GM12878 (cell line): ENCODE measurements around the gene SYNRG. TPM values are rescaled to one million over a fixed set of nuclear protein-coding genes. Genes with fewer than 3 reads are reported as not detected.

Source experiments
- ATAC-seq: fragments of 200-7000 bp; cut with Tn5 transposase; 3 replicates; pipeline ENCODE4 v1.9.1; 2020; ENCODE audit warnings: mild to moderate bottlenecking, moderate library complexity
- BruUV-seq: library from RNA; stranded (reverse); fragments of 400-500 nt; replicated peaks from 2 replicates; lab custom pipeline; 2021; lab: Mats Ljungman, UMichigan
- CTCF ChIA-PET: fragments of 300-600 bp; sonication (Branson Sonifier 250); formaldehyde crosslinking; extraction: SDS; loops from one replicate; lab custom pipeline; 2021; ENCODE audit warnings: inconsistent platforms; lab: Yijun Ruan, JAX
- POLR2A ChIA-PET: fragments of 350-600 bp; formaldehyde crosslinking; extraction: SDS; loops from one replicate; lab custom pipeline; 2021; ENCODE audit warnings: inconsistent platforms; lab: Charles Lee
- RAD21 ChIA-PET: fragments of 300-600 bp; sonication (Branson Sonifier 250); formaldehyde crosslinking; loops from one replicate; lab custom pipeline; 2023; ENCODE audit warnings: antibody characterized with exemption; ENCODE audit not compliant: unreplicated experiment; lab: Charles Lee
- SMC1A ChIA-PET: fragments of 300-600 bp; sonication (Branson Sonifier 250); formaldehyde crosslinking; loops from one replicate; lab custom pipeline; 2023; ENCODE audit not compliant: unreplicated experiment, uncharacterized antibody; lab: Charles Lee
- DNase-seq: peaks from one replicate; pipeline ENCODE4 v3.0.0-alpha.2; 2011; ENCODE audit warnings: low read depth, low spot score
- FAIRE-seq: peaks from 3 replicates; lab custom pipeline; 2011; peaks lifted over from hg19 to GRCh38; lab: Jason Lieb, UNC
- H2AFZ ChIP-seq: 2 replicates; pipeline ENCODE4 v1.6.0; 2011; ENCODE audit warnings: low read depth, low read length, control low read depth; ENCODE audit not compliant: control insufficient read depth
- H3K27ac ChIP-seq: 2 replicates; pipeline ENCODE4 v1.5.1; 2011; ENCODE audit warnings: control low read depth; ENCODE audit not compliant: control insufficient read depth, insufficient read depth
- H3K27me3 ChIP-seq, 2 experiments: replicated peaks in 1 of 2; 2 replicates each; pipeline versions ENCODE4 v1.6.0 to v1.6.1; 2011; ENCODE audit warnings: low read length in 1 of 2; ENCODE audit not compliant: control insufficient read depth in 2 of 2, insufficient read depth in 2 of 2
- H3K36me3 ChIP-seq, 2 experiments: 2 replicates each; pipeline ENCODE4 v1.5.1; 2011; ENCODE audit warnings: low read length in 1 of 2; ENCODE audit not compliant: control insufficient read depth in 2 of 2, insufficient read depth in 2 of 2
- H3K4me1 ChIP-seq: 2 replicates; pipeline ENCODE4 v1.6.1; 2011; ENCODE audit warnings: mild to moderate bottlenecking, low read length, moderate library complexity, mixed read lengths; ENCODE audit not compliant: control insufficient read depth, insufficient read depth
- H3K4me2 ChIP-seq: 2 replicates; pipeline ENCODE4 v1.6.0; 2011; ENCODE audit warnings: control low read depth; ENCODE audit not compliant: control insufficient read depth, insufficient read depth
- H3K4me3 ChIP-seq: fragments of 200-600 bp; sonication (generic); 2 replicates; pipeline ENCODE4 v1.5.1; 2016
- H3K79me2 ChIP-seq: 2 replicates; pipeline ENCODE4 v1.6.0; 2011; ENCODE audit warnings: low read length; ENCODE audit not compliant: control insufficient read depth, insufficient read depth
- H3K9ac ChIP-seq: 2 replicates; pipeline ENCODE4 v1.8.0; 2011; ENCODE audit warnings: low read length, control low read depth, mixed read lengths; ENCODE audit not compliant: control insufficient read depth, insufficient read depth
- H3K9me3 ChIP-seq: replicated peaks from 3 replicates; pipeline ENCODE4 v1.5.1; 2011; ENCODE audit warnings: mild to moderate bottlenecking, low read length; ENCODE audit not compliant: control insufficient read depth, insufficient read depth
- H4K20me1 ChIP-seq: 2 replicates; pipeline ENCODE4 v1.6.0; 2011; ENCODE audit not compliant: control insufficient read depth, insufficient read depth
- BRCA1 ChIP-seq: IDR thresholded peaks from 2 replicates; pipeline ENCODE4 v1.6.1; 2011; ENCODE audit warnings: low read depth, low read length, improper control_type of control experiment
- CBFB ChIP-seq: IDR thresholded peaks from 2 replicates; pipeline ENCODE4 v1.6.1; 2016; ENCODE audit warnings: antibody characterized with exemption, low read depth
- CEBPB ChIP-seq, 2 experiments: fragments of 150-350 bp in 1 of 2; IDR thresholded peaks; 2 replicates each; pipeline ENCODE4 v1.6.1; 2012 to 2014; ENCODE audit warnings: low read depth in 2 of 2, low read length in 2 of 2, borderline replicate concordance in 1 of 2, inconsistent platforms in 1 of 2
- DPF2 ChIP-seq: fragments of 450-650 bp; IDR thresholded peaks from 2 replicates; pipeline ENCODE4 v1.6.1; 2017; ENCODE audit warnings: mild to moderate bottlenecking
- HDAC6 ChIP-seq: fragments of 200-600 bp; sonication (generic); IDR thresholded peaks from one replicate; pipeline ENCODE4 v1.8.0; 2017; ENCODE audit warnings: antibody characterized with exemption; ENCODE audit not compliant: unreplicated experiment
- POLR2AphosphoS2 ChIP-seq: IDR thresholded peaks from 2 replicates; pipeline ENCODE4 v1.6.1; 2011; ENCODE audit warnings: low read depth, mild to moderate bottlenecking, low read length, improper control_type of control experiment, moderate library complexity
- RBBP5 ChIP-seq: fragments of 200-600 bp; sonication (generic); conservative IDR thresholded peaks from 2 replicates; pipeline ENCODE4 v1.6.1; 2016
- SIX5 ChIP-seq: IDR thresholded peaks from 2 replicates; pipeline ENCODE4 v1.6.1; 2011; ENCODE audit warnings: mild to moderate bottlenecking, low read depth, low read length, moderate library complexity; ENCODE audit not compliant: severe bottlenecking
- TARDBP ChIP-seq: IDR thresholded peaks from 2 replicates; pipeline ENCODE4 v1.6.1; 2016; ENCODE audit warnings: borderline replicate concordance
- TCF7 ChIP-seq: IDR thresholded peaks from 2 replicates; pipeline ENCODE4 v1.6.1; 2014; ENCODE audit warnings: antibody characterized with exemption, borderline replicate concordance
- ZZZ3 ChIP-seq: IDR thresholded peaks from 2 replicates; pipeline ENCODE4 v1.6.1; 2011; ENCODE audit warnings: low read depth; ENCODE audit not compliant: control insufficient read depth, insufficient read length
- WGBS: methylation state at CpG from one replicate; pipeline ENCODE4 v1.1.6; 2016; ENCODE audit warnings: low lambda C conversion rate; ENCODE audit not compliant: insufficient replicate concordance, insufficient coverage; ENCODE audit errors: missing lambda C conversion rate; 5-methylcytosine and 5-hydroxymethylcytosine counted together
- in situ Hi-C: fragments of 300-500 bp; cut with MboI; formaldehyde crosslinking; loops from 9 replicates; pipeline ENCODE4 v1.14.3; 2018; ENCODE audit warnings: mixed read lengths
- intact Hi-C: fragments of 100-400 bp; cut with micrococcal nuclease; formaldehyde crosslinking; loops from one replicate; pipeline ENCODE4 v1.14.2; 2022; ENCODE audit not compliant: unreplicated experiment
- polyA plus RNA-seq, 11 experiments: library from polyadenylated mRNA; depleted of rRNA in 4 of 11; unstranded in 6 of 11; stranded (reverse) in 5 of 11; fragments of >200 nt; fragmentation: Nextera tagmentation in 4 of 11; fragmentation: Illumina TruSeq in 1 of 11; extraction: Ambion mirVana in 4 of 11; extraction: Trizol in 1 of 11; gene quantifications; 1 replicate in 1 of 11; 2 replicates in 10 of 11; pipeline versions ENCODE4 v1.2.1 to v1.2.3, GENCODE V29; 2011 to 2016; ENCODE audit warnings: inconsistent platforms in 2 of 11, missing spikeins in 2 of 11, low read depth in 1 of 11
- total RNA-seq, 4 experiments: library from RNA; depleted of rRNA in 3 of 4; stranded (reverse); fragments of >200 nt in 3 of 4; fragmentation: Illumina TruSeq in 1 of 4; extraction: Trizol in 1 of 4; gene quantifications; 2 replicates each; pipeline versions ENCODE4 v1.2.1 to v1.2.3, GENCODE V29; 2013 to 2021
- TF ChIP-seq, protein P1 (sequence below): fragments of 450-650 bp; formaldehyde crosslinking; IDR thresholded peaks from 2 replicates; pipeline ENCODE4 v1.4.0; 2022; ENCODE audit warnings: mild to moderate bottlenecking, moderate library complexity
- TF ChIP-seq, protein P2 (sequence below): IDR thresholded peaks from 2 replicates; pipeline ENCODE4 v1.6.1; 2012; ENCODE audit warnings: low read length, inconsistent platforms
- TF ChIP-seq, protein P3 (sequence below): fragments of 450-650 bp; IDR thresholded peaks from 2 replicates; pipeline ENCODE4 v1.6.1; 2018; ENCODE audit warnings: borderline replicate concordance, mild to moderate bottlenecking; ENCODE audit not compliant: partially characterized antibody
- TF ChIP-seq, protein P4 (sequence below): IDR thresholded peaks from 2 replicates; pipeline ENCODE4 v1.6.1; 2011; ENCODE audit warnings: low read depth, low read length, improper control_type of control experiment, borderline replicate concordance
- TF ChIP-seq, protein P5 (sequence below): IDR thresholded peaks from 2 replicates; pipeline ENCODE4 v1.6.1; 2012; ENCODE audit warnings: low read depth, low read length, improper control_type of control experiment

SYNRG gene
- total and polyA plus RNA-seq, 10 of the 15 experiments (the other 5 are each of a cell fraction or from before 2014, with no cell fraction given) = 5.2 to 40.4 (median 26.7) TPM

DNA sequence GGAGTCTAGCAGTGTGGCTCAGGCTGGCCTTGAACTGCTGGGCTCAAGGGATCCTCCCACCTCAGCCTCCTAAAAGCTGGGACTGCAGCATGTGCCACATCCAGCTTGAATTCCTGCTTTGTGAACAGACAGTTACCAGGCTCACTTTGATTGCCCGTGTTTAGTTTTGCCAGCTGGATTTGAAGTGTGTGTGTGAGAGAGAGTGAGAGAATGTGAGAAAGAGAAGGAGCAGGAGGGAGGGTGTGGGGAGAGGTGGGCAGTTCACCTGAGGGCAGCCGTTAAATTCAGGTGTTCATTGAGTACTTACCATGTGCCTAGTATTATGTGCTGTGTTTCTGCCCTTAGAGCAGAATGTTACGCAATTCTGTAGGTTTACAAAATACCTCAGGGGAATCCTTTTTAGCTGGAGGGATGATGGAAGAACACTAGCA is 114.8 kb downstream of the SYNRG start:
- no peak overlapping the region for H3K27ac ChIP-seq
- ChIA-PET RAD21 (no interaction called here), CTCF (no interaction called here), POLR2A (interaction anchor here (0.5 to 0.7 kb wide), 3 partner anchors 12 to 121 kb away, joined by 3 read pairs; no protein-coding TSS in a partner anchor), SMC1A (interaction anchor here (0.6 to 1.1 kb wide), 5 partner anchors 8 to 916 kb away, joined by 3 to 4 read pairs (median 3); no protein-coding TSS in a partner anchor)
- peaks cover 13% of the 10 kb centered on the region for H3K79me2 ChIP-seq
- H4K20me1 ChIP-seq = no peaks in the 10 kb centered on the region
- no peaks in the 10 kb centered on the region for H3K9me3 ChIP-seq
- DNase-seq (no peak), ATAC-seq (no peak), FAIRE-seq (no peak)
- no peak overlapping the region for H2AFZ ChIP-seq
- no peak overlapping the region for H3K4me2 ChIP-seq
- H3K27me3 ChIP-seq = no peaks in the 10 kb centered on the region
- 84% methylated on average over 3 of the region's 3 CpGs for WGBS
- BruUV-seq = no TSS peak
- H3K36me3 ChIP-seq = no peaks in the 10 kb centered on the region
- peaks cover 3% of the 10 kb centered on the region; the same call in 1 of the 2 replicates for H3K4me1 ChIP-seq
- intact Hi-C loops (loop anchor here (5.0 kb wide), 1 partner anchor 87 kb away; the partner anchor contains the start of genes ACACA and TADA2A), in situ Hi-C loops (no loop called here)
- no peak overlapping the region for H3K9ac ChIP-seq
- no peak overlapping the region for H3K4me3 ChIP-seq
- TF ChIP-seq TARDBP = no peak
- TF ChIP-seq TCF7 = no peak
- no peak for TF ChIP-seq BRCA1
- no peak for TF ChIP-seq CBFB
- no peak for TF ChIP-seq HDAC6
- TF ChIP-seq, protein P1, sequence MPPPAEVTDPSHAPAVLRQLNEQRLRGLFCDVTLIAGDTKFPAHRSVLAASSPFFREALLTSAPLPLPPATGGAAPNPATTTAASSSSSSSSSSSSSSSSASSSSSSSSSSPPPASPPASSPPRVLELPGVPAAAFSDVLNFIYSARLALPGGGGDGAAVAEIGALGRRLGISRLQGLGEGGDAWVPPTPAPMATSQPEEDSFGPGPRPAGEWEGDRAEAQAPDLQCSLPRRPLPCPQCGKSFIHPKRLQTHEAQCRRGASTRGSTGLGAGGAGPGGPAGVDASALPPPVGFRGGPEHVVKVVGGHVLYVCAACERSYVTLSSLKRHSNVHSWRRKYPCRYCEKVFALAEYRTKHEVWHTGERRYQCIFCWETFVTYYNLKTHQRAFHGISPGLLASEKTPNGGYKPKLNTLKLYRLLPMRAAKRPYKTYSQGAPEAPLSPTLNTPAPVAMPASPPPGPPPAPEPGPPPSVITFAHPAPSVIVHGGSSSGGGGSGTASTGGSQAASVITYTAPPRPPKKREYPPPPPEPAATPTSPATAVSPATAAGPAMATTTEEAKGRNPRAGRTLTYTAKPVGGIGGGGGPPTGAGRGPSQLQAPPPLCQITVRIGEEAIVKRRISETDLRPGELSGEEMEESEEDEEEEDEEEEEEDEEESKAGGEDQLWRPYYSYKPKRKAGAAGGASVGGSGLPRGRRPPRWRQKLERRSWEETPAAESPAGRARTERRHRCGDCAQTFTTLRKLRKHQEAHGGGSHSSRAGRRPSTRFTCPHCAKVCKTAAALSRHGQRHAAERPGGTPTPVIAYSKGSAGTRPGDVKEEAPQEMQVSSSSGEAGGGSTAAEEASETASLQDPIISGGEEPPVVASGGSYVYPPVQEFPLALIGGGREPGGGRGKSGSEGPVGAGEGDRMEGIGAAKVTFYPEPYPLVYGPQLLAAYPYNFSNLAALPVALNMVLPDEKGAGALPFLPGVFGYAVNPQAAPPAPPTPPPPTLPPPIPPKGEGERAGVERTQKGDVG = no peak
- TF ChIP-seq RBBP5 = no peak
- TF ChIP-seq, protein P2, sequence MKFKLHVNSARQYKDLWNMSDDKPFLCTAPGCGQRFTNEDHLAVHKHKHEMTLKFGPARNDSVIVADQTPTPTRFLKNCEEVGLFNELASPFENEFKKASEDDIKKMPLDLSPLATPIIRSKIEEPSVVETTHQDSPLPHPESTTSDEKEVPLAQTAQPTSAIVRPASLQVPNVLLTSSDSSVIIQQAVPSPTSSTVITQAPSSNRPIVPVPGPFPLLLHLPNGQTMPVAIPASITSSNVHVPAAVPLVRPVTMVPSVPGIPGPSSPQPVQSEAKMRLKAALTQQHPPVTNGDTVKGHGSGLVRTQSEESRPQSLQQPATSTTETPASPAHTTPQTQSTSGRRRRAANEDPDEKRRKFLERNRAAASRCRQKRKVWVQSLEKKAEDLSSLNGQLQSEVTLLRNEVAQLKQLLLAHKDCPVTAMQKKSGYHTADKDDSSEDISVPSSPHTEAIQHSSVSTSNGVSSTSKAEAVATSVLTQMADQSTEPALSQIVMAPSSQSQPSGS = no peak
- TF ChIP-seq ZZZ3 = no peak
- TF ChIP-seq, protein P3, sequence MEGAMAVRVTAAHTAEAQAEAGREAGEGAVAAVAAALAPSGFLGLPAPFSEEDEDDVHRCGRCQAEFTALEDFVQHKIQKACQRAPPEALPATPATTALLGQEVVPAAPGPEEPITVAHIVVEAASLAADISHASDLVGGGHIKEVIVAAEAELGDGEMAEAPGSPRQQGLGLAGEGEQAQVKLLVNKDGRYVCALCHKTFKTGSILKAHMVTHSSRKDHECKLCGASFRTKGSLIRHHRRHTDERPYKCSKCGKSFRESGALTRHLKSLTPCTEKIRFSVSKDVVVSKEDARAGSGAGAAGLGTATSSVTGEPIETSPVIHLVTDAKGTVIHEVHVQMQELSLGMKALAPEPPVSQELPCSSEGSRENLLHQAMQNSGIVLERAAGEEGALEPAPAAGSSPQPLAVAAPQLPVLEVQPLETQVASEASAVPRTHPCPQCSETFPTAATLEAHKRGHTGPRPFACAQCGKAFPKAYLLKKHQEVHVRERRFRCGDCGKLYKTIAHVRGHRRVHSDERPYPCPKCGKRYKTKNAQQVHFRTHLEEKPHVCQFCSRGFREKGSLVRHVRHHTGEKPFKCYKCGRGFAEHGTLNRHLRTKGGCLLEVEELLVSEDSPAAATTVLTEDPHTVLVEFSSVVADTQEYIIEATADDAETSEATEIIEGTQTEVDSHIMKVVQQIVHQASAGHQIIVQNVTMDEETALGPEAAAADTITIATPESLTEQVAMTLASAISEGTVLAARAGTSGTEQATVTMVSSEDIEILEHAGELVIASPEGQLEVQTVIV = no peak
- TF ChIP-seq, protein P4, sequence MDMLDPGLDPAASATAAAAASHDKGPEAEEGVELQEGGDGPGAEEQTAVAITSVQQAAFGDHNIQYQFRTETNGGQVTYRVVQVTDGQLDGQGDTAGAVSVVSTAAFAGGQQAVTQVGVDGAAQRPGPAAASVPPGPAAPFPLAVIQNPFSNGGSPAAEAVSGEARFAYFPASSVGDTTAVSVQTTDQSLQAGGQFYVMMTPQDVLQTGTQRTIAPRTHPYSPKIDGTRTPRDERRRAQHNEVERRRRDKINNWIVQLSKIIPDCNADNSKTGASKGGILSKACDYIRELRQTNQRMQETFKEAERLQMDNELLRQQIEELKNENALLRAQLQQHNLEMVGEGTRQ = no peak
- no peak for TF ChIP-seq POLR2AphosphoS2
- TF ChIP-seq CEBPB (IDR thresholded peaks at IDR 0.05; ENCODE audit: borderline replicate concordance in 1 of 2, low read depth in 2 of 2, low read length in 2 of 2) = no peak
- TF ChIP-seq DPF2 = no peak
- TF ChIP-seq, protein P5, sequence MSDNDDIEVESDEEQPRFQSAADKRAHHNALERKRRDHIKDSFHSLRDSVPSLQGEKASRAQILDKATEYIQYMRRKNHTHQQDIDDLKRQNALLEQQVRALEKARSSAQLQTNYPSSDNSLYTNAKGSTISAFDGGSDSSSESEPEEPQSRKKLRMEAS = no peak
- no peak for TF ChIP-seq SIX5
